Right ventricle myocardium inferior (tissue), 1 donor: ENCODE measurements around the gene PRKN. TPM values are rescaled to one million over a fixed set of nuclear protein-coding genes. Genes with fewer than 3 reads are reported as not detected.
"Not testable (repeated sequence)": the region's sequence is repeated elsewhere in the genome, so short reads cannot be mapped to it uniquely, and the experiment has no call there.

ENCODE experiments used
- ATAC-seq: fragments of 200-7000 bp; cut with Tn5 transposase; one replicate; pipeline ENCODE4 v1.9.1; 2020; ENCODE audit warnings: mild to moderate bottlenecking, moderate library complexity
- DNase-seq: peaks from one replicate; pipeline ENCODE4 v3.0.0; 2021; ENCODE audit errors: missing footprints
- intact Hi-C: fragments of 100-400 bp; cut with DNase I; formaldehyde crosslinking; loops from one replicate; pipeline ENCODE4 v1.11.0; 2022
- total RNA-seq: library from RNA; stranded (reverse); fragmentation: NEBNext Ultra II Directional; extraction: Animal tissue kit (Norgen Biotek cat#: 25700); gene quantifications from one replicate; pipeline ENCODE4 v1.2.1, GENCODE V29; 2021
- donor health status: DM: no; HTN: yes; CAD: no; lungs with severe emphysema.

PRKN gene
- total RNA-seq, 1 donor from 2014 or later: 19.5 TPM

DNA sequence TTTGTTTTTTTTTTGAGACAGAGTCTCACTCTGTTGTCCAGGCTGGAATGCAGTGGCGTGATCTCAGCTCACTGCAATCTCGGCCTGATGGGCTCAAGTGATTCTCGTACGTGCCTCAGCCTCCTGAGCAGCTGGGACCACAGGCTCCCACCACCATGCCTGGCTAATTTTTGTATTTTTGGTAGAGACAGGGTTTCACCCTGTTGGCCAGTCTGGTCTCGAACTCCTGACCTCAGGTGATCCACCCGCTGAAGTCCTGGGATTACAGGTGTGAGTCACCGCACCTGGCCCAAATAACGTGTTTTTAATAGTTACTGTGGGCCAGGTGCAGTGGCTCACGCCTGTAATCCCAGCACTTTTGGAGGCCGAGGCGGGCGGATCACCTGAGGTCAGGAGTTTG is 876.1 kb downstream of the PRKN start:
- ATAC-seq, intact Hi-C loops: not testable (repeated sequence)

GRCh38 chr6:161850562-161850961 is 877.0 kb downstream of the PRKN start:
- ATAC-seq: no peak
- intact Hi-C loops: no loop called here

More for the DNA sequence above, 876.1 kb downstream of the PRKN start:
- DNase-seq: not testable (repeated sequence)

GRCh38 chr6:161847628-161848027 is 879.9 kb downstream of the PRKN start:
- ATAC-seq (no peak), DNase-seq (no peak)
- intact Hi-C loops: no loop called here

More at GRCh38 chr6:161850562-161850961, 877.0 kb downstream of the PRKN start:
- DNase-seq: no peak

- ATAC-seq (no peak), DNase-seq (no peak)
- intact Hi-C loops: no loop called here
Observed at GRCh38 chr6:161844804-161845203, 882.8 kb downstream of the PRKN start.

DNA sequence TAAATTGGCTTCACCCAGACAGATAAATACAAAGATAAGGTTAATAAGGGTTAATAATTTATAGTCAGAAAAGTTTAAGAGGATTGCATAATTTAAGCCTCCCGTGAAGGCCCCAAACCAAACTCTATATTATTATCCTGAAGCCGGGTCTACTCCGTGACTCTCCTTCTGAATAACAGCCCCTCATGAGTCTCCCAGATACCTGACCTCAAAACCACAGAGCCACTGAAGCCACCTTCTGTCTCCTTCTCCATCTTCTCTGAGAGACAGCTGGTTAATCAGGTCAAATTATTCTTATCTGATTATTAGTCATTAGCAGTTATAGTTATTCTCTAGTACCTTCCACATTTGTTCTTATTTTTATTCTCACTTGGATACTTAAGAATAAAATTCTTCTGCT is 884.5 kb downstream of the PRKN start:
- ATAC-seq (no peak), DNase-seq (no peak)
- intact Hi-C loops: no loop called here

- no peak for DNase-seq
- no peak for ATAC-seq
- intact Hi-C loops: no loop called here
Observed at GRCh38 chr6:161840380-161840779, 887.2 kb downstream of the PRKN start.

DNA sequence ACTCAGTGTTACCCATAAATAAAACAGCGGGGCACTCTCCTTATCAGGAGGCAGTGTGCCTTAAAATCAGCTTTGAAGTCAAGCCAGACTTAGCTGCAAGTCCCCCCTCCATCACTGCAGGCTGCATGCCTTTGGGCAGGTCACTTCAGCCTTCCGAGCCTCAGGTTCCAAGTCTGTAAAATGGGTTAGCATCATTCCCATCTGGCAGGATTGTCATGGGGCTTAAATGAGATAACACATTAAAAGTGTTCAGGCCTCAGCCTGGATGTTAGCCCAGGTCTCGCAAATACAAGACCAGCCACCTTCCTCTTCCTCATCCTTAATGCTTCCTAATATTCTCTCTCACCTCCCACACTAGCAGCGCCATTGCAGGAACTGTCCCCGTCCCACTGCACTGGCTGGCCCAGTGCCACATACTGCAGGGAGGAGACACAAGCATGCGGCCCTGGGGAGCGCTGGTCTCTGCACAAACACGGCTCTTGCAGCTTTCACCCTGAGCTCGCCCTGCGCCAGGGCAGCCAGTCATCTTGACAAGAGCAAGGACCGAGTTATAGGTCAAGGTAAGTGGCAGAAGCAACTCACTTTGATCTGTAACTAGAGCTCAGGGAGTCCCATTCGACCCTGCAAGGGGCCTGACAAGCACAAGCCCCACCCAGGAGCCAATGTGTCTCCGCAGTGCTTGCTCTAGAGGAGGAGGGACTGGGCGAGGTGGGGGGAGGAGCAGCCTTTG is 889.1 kb downstream of the PRKN start:
- intact Hi-C loops: no loop called here
- ATAC-seq (no peak), DNase-seq (no peak)

GRCh38 chr6:161837854-161838253 is 889.7 kb downstream of the PRKN start:
- DNase-seq (no peak), ATAC-seq (no peak)
- intact Hi-C loops: no loop called here

DNA sequence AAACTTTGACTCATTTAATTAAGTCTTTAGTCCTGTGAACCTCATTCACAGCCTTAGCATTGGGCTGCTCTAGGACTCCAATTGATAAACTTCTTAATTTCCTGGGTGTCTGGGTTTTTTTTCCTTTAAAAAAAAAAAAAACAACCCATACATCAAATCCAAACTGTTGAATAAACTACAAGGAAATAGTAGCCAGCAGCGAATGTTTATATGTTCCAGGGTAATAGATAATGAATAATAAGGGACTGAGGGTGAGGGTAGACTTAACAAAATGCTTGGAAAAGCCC is 890.2 kb downstream of the PRKN start:
- ATAC-seq (no peak), DNase-seq (no peak)
- intact Hi-C loops: no loop called here

- no peak for ATAC-seq
- intact Hi-C loops: no loop called here
- no peak for DNase-seq
Observed at GRCh38 chr6:161836643-161837448, 890.7 kb downstream of the PRKN start.

DNA sequence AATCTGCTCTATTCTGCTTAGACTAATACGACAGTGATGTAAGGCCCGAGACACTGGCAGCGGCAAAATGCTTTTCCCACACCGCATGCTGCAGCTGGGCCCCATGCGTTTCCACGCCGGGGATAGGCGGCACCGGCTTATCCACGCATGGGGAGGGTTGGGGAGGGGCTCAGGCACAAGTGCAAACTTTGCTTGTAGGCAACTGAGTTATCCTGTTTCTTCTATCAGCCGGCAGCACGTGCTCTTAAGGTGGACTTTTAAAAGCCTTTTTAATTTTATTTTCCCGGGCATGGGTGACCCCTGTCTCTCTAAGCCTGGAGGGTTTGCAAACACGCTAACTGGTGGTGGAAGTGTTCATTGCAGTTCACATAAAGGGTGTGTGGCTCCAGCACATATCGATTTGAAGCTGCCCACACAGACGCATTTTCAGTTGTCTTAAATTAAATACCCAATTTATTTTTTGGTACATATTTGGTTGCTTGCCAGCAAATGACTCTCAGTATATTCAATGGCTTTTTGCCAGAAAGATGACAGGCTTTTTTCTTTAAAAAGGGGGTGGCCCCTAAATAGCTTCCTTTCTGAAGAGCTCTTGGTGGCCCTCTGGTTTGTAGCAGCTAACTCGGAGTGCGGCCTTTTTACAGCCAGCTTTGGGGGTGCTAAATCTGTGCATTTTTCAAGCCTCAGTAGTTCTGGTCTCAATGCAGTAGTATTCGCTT is 891.9 kb downstream of the PRKN start:
- DNase-seq (no peak), ATAC-seq (no peak)
- intact Hi-C loops: no loop called here

DNA sequence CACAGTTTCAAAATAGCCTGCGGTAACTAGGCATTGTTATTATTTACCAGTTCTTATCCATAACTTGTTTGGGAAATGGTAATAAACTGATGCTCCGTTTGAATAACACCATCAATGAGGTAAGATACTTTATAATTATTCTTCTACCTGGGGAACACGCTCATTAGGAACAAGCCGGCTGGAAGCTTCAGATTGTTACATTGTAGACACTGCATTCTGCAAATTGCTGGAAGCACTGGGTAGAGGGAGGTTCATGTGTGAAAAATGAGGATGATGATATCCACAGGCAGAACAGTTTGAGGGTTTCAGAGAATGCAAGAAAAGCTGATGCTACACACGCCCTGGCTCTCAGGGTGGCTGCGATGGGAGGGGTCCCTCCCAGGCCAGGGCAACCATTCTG is 893.1 kb downstream of the PRKN start:
- intact Hi-C loops: no loop called here
- DNase-seq (no peak), ATAC-seq (no peak)

DNA sequence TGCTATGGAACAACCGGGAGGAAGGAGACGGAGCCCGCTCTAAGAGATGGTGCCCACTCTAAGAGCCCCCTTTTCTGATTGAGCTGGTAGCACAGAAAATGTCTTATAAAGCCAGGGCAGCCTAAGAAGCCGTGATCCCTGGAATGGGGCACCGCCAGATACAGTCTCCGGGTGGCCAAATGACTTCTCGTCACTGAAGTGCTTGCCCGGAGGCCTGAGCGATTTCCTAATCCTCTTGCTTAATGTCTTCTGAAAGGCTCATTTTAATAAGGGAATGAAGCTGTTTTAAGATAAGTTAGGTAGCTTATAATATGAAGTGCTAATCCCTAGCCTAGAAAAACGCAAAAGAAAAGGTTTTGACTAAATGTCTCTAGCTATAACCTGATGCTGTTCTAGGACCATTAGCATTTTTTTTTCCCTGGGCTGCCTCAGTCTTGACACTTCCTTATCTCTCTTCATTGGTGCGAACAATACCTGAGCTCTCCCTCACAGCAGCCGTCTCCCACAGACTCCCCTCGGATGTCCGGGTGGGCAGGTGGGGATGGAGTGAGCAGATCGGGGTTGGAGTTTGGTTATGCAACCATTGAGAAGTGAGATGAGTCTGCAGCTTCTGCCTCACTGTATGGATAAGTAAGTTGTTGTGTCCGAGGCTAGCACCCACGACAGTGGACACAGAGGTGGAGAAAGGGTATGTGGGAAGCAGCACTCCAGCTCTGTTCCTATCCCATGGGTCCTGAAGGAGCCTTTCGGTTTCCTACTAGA is 894.3 kb downstream of the PRKN start:
- ATAC-seq: no peak
- intact Hi-C loops: no loop called here

DNA sequence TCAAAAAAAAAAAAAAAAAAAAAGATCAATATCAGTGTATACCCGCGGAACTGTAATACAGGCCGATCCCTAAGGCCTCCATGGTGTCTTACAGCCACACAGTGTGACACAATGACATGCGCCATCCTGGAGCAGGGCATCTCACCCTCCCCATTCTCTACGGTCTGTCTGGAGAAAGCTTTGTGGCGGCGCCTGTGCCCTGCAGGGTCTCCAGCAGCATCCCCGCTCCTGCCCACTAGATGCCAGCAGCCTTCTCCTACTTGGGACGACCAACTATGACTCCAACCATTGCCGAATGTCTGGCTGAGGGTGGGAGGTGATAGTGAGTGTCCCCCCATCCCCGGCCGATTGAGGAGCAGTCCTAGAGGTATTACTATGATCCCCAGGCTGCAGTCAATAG is 894.9 kb downstream of the PRKN start:
- ATAC-seq: no peak
- intact Hi-C loops: no loop called here
- no peak for DNase-seq

More for the DNA sequence above, 894.3 kb downstream of the PRKN start:
- DNase-seq: no peak

DNA sequence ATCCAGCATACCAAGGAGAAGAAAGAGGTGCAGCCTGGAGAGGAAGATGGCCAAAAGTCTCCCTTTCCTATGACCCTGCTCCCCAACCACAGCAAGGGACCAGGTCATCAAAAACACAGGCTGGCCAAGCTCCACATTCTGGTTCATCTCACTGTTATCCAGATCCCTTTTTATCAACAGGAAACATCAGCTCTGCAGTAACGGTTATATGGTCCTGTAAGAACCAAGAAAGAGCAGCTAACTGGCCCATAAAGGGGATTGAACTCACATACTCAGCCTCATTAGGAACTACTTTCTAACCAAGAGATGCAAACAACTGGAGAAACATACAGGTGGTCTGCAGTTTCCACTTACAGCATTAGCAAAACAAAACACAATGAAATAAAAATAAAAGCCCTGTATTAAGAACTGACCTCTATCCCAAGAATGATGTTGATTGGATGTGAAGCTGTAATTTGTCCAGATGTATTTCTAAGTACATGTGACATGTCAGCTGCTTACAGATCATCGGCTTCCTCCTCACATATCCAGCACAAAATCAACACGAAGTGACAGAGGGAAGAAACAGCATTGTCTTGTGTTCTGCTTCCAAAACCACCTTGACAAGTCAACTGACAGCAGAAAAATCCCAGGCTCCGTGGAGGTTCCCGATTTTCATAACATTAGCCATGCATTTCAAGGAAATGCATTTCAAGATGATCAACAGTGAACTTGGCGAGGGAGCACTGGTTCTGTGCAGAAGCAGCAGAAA is 896.5 kb downstream of the PRKN start:
- DNase-seq (no peak), ATAC-seq (no peak)
- intact Hi-C loops: no loop called here

- DNase-seq (no peak), ATAC-seq (no peak)
- intact Hi-C loops: no loop called here
Observed at GRCh38 chr6:161829291-161829729, 898.3 kb downstream of the PRKN start.

GRCh38 chr6:161828355-161828754 is 899.2 kb downstream of the PRKN start:
- intact Hi-C loops: no loop called here
- no peak for ATAC-seq
- DNase-seq: no peak

- intact Hi-C loops: no loop called here
- no peak for ATAC-seq
- no peak for DNase-seq
Observed at GRCh38 chr6:161826512-161826911, 901.1 kb downstream of the PRKN start.
